OCI-LY7 (cell line): ENCODE measurements around the gene SLC35F4.

ENCODE experiments used
- CTCF ChIP-seq: fragments of 200-600 bp; sonication (generic); conservative IDR thresholded peaks from 2 replicates; pipeline ENCODE4 v1.5.1; 2014; ENCODE audit warnings: mild to moderate bottlenecking, antibody characterized with exemption, low read length, moderate library complexity, mixed read lengths
- EZH2phosphoT487 ChIP-seq: fragments of 200-600 bp; sonication (generic); IDR thresholded peaks from 2 replicates; pipeline ENCODE4 v1.6.1; 2018; ENCODE audit warnings: low read depth, borderline replicate concordance, mild to moderate bottlenecking, mixed run types, antibody characterized with exemption, low read length, moderate library complexity, mixed read lengths

- TF ChIP-seq CTCF (no peak), EZH2phosphoT487 (no peak)
Measured at GRCh38 chr14:57749267-57749666, 116.6 kb downstream of the SLC35F4 start.
